EH (cell line): ENCODE data around the gene CDH13.
A peak's percentile ranks its signal among the peaks of the same experiment; 100 is the strongest.

ENCODE experiments used
- DNase-seq: peaks from one replicate; pipeline ENCODE4 v3.0.0-alpha.2; 2015; ENCODE audit warnings: low read depth

The CDH13 gene

GRCh38 chr16:82628711-82629110 lies 1.9 kb downstream of the CDH13 start:
- peak; percentile 32 for DNase-seq

DNA sequence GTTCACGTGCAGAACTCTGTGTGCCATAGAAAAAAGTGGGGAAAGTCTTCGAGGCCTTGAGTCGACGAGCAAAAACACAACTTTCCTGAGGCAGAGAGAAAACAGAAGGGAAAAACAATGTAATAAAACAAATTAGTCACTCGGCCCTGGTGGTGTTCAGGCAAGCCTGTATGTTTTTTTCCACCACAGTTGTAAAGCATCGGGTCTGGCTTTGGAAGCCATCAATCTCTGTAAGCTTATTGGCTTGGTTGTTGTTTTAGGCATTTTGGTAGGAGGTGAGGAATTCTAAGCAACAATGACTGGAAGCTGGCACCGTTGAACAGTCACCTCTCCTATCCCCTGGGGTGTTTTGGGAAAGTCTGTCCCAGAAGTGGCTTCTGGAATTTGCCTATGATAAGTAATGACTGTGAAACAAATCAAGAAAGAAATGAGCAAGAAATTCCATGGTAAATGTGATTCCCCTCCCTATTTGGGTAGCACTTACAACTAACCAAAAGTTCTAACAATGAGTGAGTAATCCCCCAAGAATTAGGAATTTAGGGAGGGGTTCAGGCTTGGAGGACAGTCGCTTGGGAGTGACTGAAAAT lies 2.8 kb downstream of the CDH13 start:
- peak; percentile 96 for DNase-seq

DNA sequence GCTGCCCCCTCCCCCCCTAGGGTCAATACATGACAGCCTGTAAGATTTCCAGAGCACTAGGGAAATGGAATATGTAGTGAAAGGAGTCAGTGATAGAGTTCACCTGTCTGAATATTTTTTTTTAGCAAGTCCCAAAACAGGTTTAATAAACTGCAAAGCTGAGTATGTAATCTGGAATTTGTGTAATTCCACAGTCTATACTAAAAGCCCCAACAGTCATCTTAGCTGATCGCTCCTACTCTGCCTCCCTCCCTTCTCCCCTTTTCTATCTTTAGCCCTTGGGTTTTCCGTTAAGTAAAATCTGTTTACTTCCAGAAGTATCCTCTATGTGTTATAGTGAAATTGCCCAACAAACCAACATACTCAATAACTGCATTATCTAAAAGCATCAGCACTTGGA lies 3.5 kb downstream of the CDH13 start:
- peak; percentile 76 for DNase-seq

- peak; percentile 48 for DNase-seq
These were observed 3.9 kb downstream of the CDH13 start for GRCh38 chr16:82630688-82631087.

DNA sequence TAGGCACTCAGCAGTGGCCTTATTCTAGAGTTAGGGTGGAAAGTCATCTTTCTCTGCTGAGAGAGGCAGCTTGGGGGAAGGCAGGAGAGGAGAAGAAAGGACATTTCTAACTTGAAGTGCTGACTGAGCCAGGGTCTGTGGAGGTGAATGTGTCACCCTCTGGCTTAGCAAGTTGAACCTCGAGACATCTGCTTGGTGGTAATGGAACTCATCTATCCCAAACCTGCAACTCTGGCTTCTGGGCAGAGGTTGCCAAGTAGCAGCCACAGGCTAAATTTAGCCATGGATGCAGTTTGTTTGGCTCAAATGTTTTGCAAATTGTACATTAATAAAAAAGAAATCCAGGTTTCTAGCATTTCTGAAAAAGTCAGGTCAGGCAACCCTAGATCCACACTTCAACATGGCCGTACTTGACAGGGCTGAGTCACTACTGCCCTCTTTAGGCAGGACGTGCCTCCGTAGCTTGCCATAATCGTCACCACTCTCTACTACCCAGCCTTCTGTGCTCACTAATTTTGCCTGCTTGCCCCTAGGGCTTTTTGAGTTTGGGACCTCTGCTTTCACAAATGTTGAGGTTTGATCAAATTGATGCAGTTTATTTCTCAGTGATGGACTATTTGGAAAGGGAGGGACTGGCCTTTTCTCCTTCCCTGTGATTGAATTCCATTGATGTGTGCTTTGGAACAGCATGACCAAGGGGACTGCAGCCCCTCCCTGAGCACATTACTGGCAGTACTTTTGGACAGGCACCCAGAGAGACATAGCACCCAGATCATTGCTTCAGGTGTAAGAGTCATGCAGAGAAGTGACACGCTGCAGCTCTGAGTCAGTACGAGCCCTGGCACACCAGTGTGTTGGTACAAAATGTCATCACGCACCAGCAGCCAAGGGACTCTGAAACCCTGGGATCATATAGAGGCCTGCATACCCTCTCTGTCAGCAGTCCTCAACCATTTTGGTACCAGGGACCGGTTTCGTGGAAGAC lies 5.2 kb downstream of the CDH13 start:
- DNase-seq = peak; percentile 39

GRCh38 chr16:82633964-82634600 lies 7.3 kb downstream of the CDH13 start:
- DNase-seq = peak; percentile 76

DNA sequence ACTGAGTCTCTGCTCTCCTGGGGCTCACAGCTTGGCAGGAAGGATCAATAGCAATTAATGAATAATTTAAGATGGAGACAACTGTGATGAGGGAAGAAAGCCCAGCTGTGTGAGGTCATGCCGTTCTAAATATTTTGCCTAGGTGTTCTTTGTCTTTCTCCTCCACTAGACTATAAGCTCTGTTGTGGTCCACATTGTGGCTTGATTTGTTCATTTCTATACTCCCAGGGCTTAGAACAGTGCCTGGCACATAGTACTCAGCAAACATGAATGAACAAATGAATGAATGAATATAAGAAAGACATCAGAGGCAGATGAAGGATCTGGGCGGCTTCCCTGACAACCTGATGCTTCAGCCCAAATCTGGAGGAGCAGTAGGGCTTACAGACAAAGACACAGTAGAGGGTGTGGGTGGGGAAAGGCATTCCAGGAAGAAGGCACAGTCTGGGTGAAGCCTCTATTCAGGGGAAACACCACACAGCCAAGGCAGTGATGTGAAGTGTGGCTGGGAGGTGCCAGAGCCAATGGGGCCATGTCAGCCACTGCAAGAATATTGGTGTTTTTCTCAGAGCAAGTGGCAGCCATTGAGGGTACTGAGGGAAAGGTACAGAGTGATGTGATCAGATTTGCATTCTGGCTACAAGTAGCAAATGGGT lies 8.3 kb downstream of the CDH13 start:
- no peak for DNase-seq

DNA sequence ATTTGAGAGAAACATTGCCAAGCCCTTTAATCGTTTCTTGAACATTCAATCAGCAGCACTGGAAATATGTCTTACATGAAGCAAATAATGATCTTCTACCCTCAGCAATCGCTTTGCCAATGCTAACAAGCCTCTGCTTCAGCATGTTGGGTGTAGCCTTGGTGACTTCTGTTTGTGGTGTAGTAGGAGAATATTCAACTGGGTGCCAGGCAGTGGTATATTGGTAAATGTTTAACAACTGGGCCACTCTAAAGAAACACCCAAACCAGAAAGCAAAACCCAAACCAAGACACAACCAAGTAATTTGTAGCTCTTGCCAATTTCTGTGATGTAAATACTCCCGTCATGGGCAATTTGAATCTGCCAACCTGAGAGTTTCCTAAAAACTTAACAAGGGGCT lies 9.7 kb downstream of the CDH13 start:
- DNase-seq = no peak

GRCh38 chr16:82636958-82637357 lies 10.2 kb downstream of the CDH13 start:
- no peak for DNase-seq

DNA sequence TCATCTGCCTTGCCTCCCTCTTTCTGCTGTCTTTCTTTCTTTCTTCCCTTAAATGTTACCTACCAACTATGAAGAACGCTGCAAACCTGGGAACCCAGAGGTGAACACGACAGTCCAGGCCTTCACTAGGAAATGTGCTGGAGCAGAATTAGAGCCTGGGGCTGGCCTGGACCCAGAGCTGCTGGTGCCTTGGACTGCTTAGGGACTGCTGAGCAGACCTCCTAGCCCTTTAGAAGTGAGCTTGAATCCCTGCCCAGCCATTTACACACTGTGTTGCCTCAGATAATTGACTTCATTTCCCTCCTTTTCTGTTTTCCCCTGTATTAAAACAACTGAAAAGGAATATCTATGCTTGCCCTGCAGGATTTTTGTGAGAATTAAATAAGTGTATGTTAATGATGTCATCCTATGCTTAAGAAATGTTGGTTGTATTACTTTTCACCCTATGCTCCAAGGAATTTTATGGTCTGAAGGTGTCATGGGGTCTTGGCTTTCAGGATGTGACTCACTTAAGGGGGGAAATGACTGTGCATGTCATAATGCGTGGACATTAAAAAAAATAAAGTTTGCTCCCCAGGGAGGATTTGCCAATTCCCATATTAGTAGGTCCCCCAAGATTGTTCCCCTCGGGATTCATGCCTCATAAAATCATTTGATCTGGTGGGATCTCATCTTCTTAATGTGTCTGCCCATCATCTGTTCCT lies 11.5 kb downstream of the CDH13 start:
- peak; percentile 92 for DNase-seq

GRCh38 chr16:82639263-82639662 lies 12.5 kb downstream of the CDH13 start:
- no peak for DNase-seq

GRCh38 chr16:82639666-82640336 lies 13.0 kb downstream of the CDH13 start:
- peak; percentile 67 for DNase-seq

GRCh38 chr16:82641336-82641984 lies 14.7 kb downstream of the CDH13 start:
- DNase-seq = peak; percentile 52

DNA sequence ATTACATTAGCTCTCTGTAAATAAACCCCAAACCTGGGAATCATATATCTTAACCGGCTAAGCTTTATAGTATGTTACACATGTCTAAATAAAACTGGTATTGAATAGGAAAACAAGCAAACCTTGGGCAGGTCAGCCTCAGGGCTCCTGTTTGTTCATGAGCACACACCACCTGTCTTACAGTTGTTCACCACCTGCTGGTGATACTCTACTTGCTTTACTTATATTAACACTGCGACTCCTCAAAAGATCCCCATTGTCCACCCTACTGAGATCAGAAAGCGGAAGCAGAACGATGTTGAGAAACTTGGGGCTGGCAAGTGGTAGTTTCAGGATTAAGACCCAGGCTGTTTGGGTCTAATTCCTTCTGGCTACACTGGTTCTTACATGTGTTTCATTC lies 16.4 kb downstream of the CDH13 start:
- no peak for DNase-seq

GRCh38 chr16:82643936-82644630 lies 17.3 kb downstream of the CDH13 start:
- DNase-seq = no peak

- DNase-seq = no peak
These were observed 19.7 kb downstream of the CDH13 start for GRCh38 chr16:82646504-82646903.

DNA sequence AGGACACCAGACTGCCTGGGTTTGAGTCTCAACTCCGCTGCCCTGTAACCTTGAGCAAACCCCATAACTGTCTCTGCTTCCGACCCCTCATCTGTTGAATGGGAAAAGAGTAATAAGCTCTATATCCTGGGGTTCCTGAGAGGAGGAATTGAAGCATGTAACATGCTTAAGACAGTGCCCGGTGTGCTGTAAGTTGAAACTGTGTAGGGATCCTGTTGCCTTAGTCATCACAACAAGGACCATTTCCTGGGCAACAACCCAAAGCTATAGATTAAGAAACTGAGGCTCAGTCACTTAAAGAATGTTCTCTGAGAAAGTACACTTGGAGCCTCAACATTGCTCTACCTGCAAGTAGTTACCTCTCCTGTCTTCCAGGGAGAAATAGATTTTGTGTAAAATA lies 23.0 kb downstream of the CDH13 start:
- peak; percentile 40 for DNase-seq

DNA sequence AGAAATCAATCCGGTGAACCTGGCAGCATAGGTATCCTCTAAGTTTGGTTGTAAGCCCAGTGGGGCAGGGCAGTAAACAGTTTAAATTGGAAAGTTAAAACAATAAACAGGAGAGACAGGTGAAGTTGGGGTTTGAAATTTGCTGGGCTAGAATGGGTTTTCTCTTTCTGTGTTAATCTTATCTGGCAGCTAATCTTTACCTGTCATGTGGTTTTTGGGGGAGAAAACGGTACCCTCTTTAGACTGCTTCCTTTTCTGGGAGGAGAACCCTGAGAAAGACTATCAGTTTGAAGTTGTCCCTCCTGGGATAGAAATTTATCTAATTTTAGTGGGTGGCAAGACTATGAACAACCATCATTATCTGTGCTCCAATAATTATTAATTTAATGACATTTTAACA lies 24.0 kb downstream of the CDH13 start:
- DNase-seq = no peak

GRCh38 chr16:82651921-82652601 lies 25.3 kb downstream of the CDH13 start:
- DNase-seq = no peak
